HEK293 (cell line): ENCODE measurements around the gene DCST1.

Source experiments
- GLI2 ChIP-seq: fragments of 450-650 bp; formaldehyde crosslinking; IDR thresholded peaks from 2 replicates; pipeline ENCODE4; 2017; ENCODE audit warnings: missing biosample characterization, missing genetic modification characterization, low read depth, borderline replicate concordance
- GLIS2 ChIP-seq: fragments of 450-650 bp; formaldehyde crosslinking; IDR thresholded peaks from 2 replicates; pipeline ENCODE4 v1.5.1; 2016; ENCODE audit warnings: missing biosample characterization, missing genetic modification characterization
- HIC1 ChIP-seq: fragments of 450-650 bp; formaldehyde crosslinking; IDR thresholded peaks from 2 replicates; pipeline ENCODE4 v1.5.1; 2016; ENCODE audit warnings: missing biosample characterization, missing genetic modification characterization
- KLF16 ChIP-seq: fragments of 450-650 bp; formaldehyde crosslinking; IDR thresholded peaks from 2 replicates; pipeline ENCODE4 v1.5.1; 2017; ENCODE audit warnings: missing biosample characterization, missing genetic modification characterization
- PRDM10 ChIP-seq: fragments of 450-650 bp; formaldehyde crosslinking; IDR thresholded peaks from 2 replicates; pipeline ENCODE4 v1.5.1; 2016; ENCODE audit warnings: missing biosample characterization, missing genetic modification characterization
- RBAK ChIP-seq: fragments of 450-650 bp; formaldehyde crosslinking; IDR thresholded peaks from 2 replicates; pipeline ENCODE4 v1.5.1; 2016; ENCODE audit warnings: missing biosample characterization, missing genetic modification characterization
- ZBTB1 ChIP-seq: fragments of 450-650 bp; formaldehyde crosslinking; IDR thresholded peaks from 2 replicates; pipeline ENCODE4 v1.5.1; 2016; ENCODE audit warnings: missing biosample characterization, missing genetic modification characterization
- ZFP3 ChIP-seq: fragments of 450-650 bp; formaldehyde crosslinking; IDR thresholded peaks from 2 replicates; pipeline ENCODE4 v1.5.1; 2016; ENCODE audit warnings: low read depth, missing biosample characterization, missing genetic modification characterization
- ZNF132 ChIP-seq: fragments of 450-650 bp; formaldehyde crosslinking; IDR thresholded peaks from 2 replicates; pipeline ENCODE4 v1.5.1; 2017; ENCODE audit warnings: missing biosample characterization, missing genetic modification characterization, borderline replicate concordance
- ZNF280C ChIP-seq: fragments of 450-650 bp; formaldehyde crosslinking; IDR thresholded peaks from 2 replicates; pipeline ENCODE4 v1.5.1; 2016; ENCODE audit warnings: missing biosample characterization, missing genetic modification characterization
- ZNF311 ChIP-seq: fragments of 450-650 bp; formaldehyde crosslinking; IDR thresholded peaks from 2 replicates; pipeline ENCODE4 v1.5.1; 2017; ENCODE audit warnings: missing biosample characterization, missing genetic modification characterization, borderline replicate concordance
- ZNF335 ChIP-seq: fragments of 450-650 bp; formaldehyde crosslinking; conservative IDR thresholded peaks from 2 replicates; pipeline ENCODE4 v1.5.1; 2016; ENCODE audit warnings: missing biosample characterization, missing genetic modification characterization
- ZNF391 ChIP-seq: fragments of 450-650 bp; formaldehyde crosslinking; IDR thresholded peaks from 2 replicates; pipeline ENCODE4 v1.5.1; 2016; ENCODE audit warnings: low read depth, missing biosample characterization, missing genetic modification characterization, borderline replicate concordance
- ZNF426 ChIP-seq: fragments of 450-650 bp; formaldehyde crosslinking; IDR thresholded peaks from 2 replicates; pipeline ENCODE4 v1.5.1; 2017; ENCODE audit warnings: missing biosample characterization, missing genetic modification characterization, mild to moderate bottlenecking, inconsistent platforms, moderate library complexity
- ZNF449 ChIP-seq: fragments of 450-650 bp; formaldehyde crosslinking; IDR thresholded peaks from 2 replicates; pipeline ENCODE4 v1.5.1; 2017; ENCODE audit warnings: missing biosample characterization, mild to moderate bottlenecking, missing genetic modification characterization, moderate library complexity
- ZNF521 ChIP-seq: fragments of 450-650 bp; formaldehyde crosslinking; IDR thresholded peaks from 2 replicates; pipeline ENCODE4 v1.5.1; 2017; ENCODE audit warnings: missing biosample characterization, mild to moderate bottlenecking, missing genetic modification characterization
- ZNF600 ChIP-seq: fragments of 450-650 bp; formaldehyde crosslinking; IDR thresholded peaks from 2 replicates; pipeline ENCODE4 v1.5.1; 2016; ENCODE audit warnings: missing biosample characterization, missing genetic modification characterization
- ZNF621 ChIP-seq: fragments of 450-650 bp; formaldehyde crosslinking; IDR thresholded peaks from 2 replicates; pipeline ENCODE4 v1.5.1; 2017; ENCODE audit warnings: missing biosample characterization, missing genetic modification characterization
- ZNF704 ChIP-seq: fragments of 450-650 bp; formaldehyde crosslinking; IDR thresholded peaks from 2 replicates; pipeline ENCODE4 v1.5.1; 2016; ENCODE audit warnings: missing biosample characterization, missing genetic modification characterization
- ZNF785 ChIP-seq: fragments of 450-650 bp; formaldehyde crosslinking; IDR thresholded peaks from 2 replicates; pipeline ENCODE4 v1.5.1; 2016; ENCODE audit warnings: missing biosample characterization, missing genetic modification characterization
- TF ChIP-seq, protein P1 (sequence below): fragments of 450-650 bp; formaldehyde crosslinking; IDR thresholded peaks from 2 replicates; pipeline ENCODE4 v1.5.1; 2017; ENCODE audit warnings: missing biosample characterization, missing genetic modification characterization
- TF ChIP-seq, protein P2 (sequence below): fragments of 450-650 bp; formaldehyde crosslinking; IDR thresholded peaks from 2 replicates; pipeline ENCODE4 v1.5.1; 2016; ENCODE audit warnings: missing biosample characterization, missing genetic modification characterization
- TF ChIP-seq, protein P3 (sequence below): fragments of 450-650 bp; formaldehyde crosslinking; IDR thresholded peaks from 2 replicates; pipeline ENCODE4 v1.5.1; 2016; ENCODE audit warnings: missing biosample characterization, missing genetic modification characterization

Gene DCST1

GRCh38 chr1:155000726-155001424 lies 32.7 kb upstream of the DCST1 start (continued):
- no peak for TF ChIP-seq ZNF280C
- TF ChIP-seq RBAK (tag by site-specific recombination): no peak
- peak; percentile 95 for TF ChIP-seq ZNF335 (tag by site-specific recombination)
- peak; percentile 75; the same call in 1 of the 2 replicates for TF ChIP-seq ZBTB1 (tag by site-specific recombination)
- TF ChIP-seq ZNF600 (tag by site-specific recombination): peak; percentile 78
- TF ChIP-seq, protein P1, sequence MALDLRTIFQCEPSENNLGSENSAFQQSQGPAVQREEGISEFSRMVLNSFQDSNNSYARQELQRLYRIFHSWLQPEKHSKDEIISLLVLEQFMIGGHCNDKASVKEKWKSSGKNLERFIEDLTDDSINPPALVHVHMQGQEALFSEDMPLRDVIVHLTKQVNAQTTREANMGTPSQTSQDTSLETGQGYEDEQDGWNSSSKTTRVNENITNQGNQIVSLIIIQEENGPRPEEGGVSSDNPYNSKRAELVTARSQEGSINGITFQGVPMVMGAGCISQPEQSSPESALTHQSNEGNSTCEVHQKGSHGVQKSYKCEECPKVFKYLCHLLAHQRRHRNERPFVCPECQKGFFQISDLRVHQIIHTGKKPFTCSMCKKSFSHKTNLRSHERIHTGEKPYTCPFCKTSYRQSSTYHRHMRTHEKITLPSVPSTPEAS (tag by site-specific recombination): peak; percentile 70; the same call in 1 of the 2 replicates
- TF ChIP-seq, protein P2, sequence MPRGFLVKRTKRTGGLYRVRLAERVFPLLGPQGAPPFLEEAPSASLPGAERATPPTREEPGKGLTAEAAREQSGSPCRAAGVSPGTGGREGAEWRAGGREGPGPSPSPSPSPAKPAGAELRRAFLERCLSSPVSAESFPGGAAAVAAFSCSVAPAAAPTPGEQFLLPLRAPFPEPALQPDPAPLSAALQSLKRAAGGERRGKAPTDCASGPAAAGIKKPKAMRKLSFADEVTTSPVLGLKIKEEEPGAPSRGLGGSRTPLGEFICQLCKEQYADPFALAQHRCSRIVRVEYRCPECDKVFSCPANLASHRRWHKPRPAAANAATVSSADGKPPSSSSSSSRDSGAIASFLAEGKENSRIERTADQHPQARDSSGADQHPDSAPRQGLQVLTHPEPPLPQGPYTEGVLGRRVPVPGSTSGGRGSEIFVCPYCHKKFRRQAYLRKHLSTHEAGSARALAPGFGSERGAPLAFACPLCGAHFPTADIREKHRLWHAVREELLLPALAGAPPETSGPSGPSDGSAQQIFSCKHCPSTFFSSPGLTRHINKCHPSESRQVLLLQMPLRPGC (tag by site-specific recombination): peak; percentile 79
- TF ChIP-seq ZNF311: no peak
- peak; percentile 100 for TF ChIP-seq GLIS2 (tag by site-specific recombination)
- TF ChIP-seq KLF16 (tag by site-specific recombination): peak; percentile 98
- no peak for TF ChIP-seq ZNF521 (tag by site-specific recombination)
- TF ChIP-seq ZNF449: peak; percentile 63; the same call in 1 of the 2 replicates
- no peak for TF ChIP-seq ZNF621 (tag by site-specific recombination)
- no peak for TF ChIP-seq GLI2 (tag by site-specific recombination)
- peak; percentile 94 for TF ChIP-seq PRDM10 (tag by site-specific recombination)
- TF ChIP-seq ZNF391 (tag by site-specific recombination): peak; percentile 97
- TF ChIP-seq ZNF426 (tag by site-specific recombination): no peak
- TF ChIP-seq, protein P3, sequence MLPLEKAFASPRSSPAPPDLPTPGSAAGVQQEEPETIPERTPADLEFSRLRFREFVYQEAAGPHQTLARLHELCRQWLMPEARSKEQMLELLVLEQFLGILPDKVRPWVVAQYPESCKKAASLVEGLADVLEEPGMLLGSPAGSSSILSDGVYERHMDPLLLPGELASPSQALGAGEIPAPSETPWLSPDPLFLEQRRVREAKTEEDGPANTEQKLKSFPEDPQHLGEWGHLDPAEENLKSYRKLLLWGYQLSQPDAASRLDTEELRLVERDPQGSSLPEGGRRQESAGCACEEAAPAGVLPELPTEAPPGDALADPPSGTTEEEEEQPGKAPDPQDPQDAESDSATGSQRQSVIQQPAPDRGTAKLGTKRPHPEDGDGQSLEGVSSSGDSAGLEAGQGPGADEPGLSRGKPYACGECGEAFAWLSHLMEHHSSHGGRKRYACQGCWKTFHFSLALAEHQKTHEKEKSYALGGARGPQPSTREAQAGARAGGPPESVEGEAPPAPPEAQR (tag by site-specific recombination): peak; percentile 94; the same call in 1 of the 2 replicates
- peak; percentile 88 for TF ChIP-seq HIC1
- peak; percentile 73; the same call in 1 of the 2 replicates for TF ChIP-seq ZNF785 (tag by site-specific recombination)
- TF ChIP-seq ZNF132 (tag by site-specific recombination): no peak
- TF ChIP-seq ZNF704 (tag by site-specific recombination): no peak
- no peak for TF ChIP-seq ZFP3
